Type B pancreatic cell (in vitro differentiated cells): ENCODE data around the gene ST8SIA2. TPM values are rescaled to one million over a fixed set of nuclear protein-coding genes. Genes with fewer than 3 reads are reported as not detected.

Experiments
- DNase-seq: peaks from one replicate; pipeline ENCODE4 v3.0.0; 2021; ENCODE audit warnings: mixed read lengths; ENCODE audit not compliant: unreplicated experiment; ENCODE audit errors: extremely low spot score
- H3K27ac Mint-ChIP-seq: 2 replicates; pipeline ENCODE4 v1.8.0; 2021; ENCODE audit warnings: mild to moderate bottlenecking, mixed read lengths
- H3K27me3 Mint-ChIP-seq: 2 replicates; pipeline ENCODE4 v1.8.0; 2021; ENCODE audit warnings: mixed read lengths
- H3K36me3 Mint-ChIP-seq: 2 replicates; pipeline ENCODE4 v1.8.0; 2021; ENCODE audit warnings: mixed read lengths
- H3K4me1 Mint-ChIP-seq: one replicate; pipeline ENCODE4 v1.8.0; 2021; ENCODE audit warnings: mixed read lengths; ENCODE audit not compliant: unreplicated experiment
- H3K4me3 Mint-ChIP-seq: 2 replicates; pipeline ENCODE4 v1.8.0; 2021; ENCODE audit warnings: mild to moderate bottlenecking, mixed read lengths
- H3K9me3 Mint-ChIP-seq: 2 replicates; pipeline ENCODE4 v1.8.0; 2021; ENCODE audit warnings: mixed read lengths
- total RNA-seq: library from RNA; stranded (reverse); gene quantifications from 2 replicates; pipeline ENCODE4 v1.2.1, GENCODE V29; 2021; ENCODE audit warnings: low replicate concordance
- TF ChIP-seq, protein P1 (sequence below): fragments of 200-600 bp; sonication (generic); conservative IDR thresholded peaks from 2 replicates; pipeline ENCODE4 v1.5.0; 2021; ENCODE audit warnings: antibody characterized with exemption, mild to moderate bottlenecking

Gene ST8SIA2
- total RNA-seq, 1 donor from 2014 or later = 16.8 TPM

DNA sequence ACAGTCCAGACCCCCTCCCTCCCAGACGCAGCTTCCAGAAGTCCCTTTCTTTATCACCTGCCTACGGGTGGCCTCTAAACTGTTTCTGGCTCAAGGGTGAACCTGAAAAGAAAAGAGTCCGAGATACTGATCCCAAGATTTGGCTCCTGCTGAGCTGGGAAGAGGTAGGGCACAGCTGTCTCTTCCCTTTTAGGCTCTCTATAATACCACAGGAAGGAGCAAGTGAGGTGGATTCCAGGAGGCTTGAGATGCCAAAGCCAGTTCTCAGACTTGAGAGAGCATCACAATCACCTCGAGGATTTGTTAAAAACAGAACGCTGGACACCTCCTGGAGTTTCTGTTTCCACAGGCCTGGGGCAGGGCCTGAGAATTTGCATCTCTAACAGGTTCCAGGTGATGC is 12.3 kb downstream of the ST8SIA2 start:
- no peaks in the 10 kb centered on the region for H3K27me3 Mint-ChIP-seq
- H3K4me3 Mint-ChIP-seq = no peak overlapping the region

GRCh38 chr15:92407321-92407720 is 13.6 kb downstream of the ST8SIA2 start:
- no peak overlapping the region for H3K4me3 Mint-ChIP-seq
- peaks cover 6% of the 10 kb centered on the region for H3K36me3 Mint-ChIP-seq
- no peak overlapping the region for H3K27ac Mint-ChIP-seq
- TF ChIP-seq, protein P1, sequence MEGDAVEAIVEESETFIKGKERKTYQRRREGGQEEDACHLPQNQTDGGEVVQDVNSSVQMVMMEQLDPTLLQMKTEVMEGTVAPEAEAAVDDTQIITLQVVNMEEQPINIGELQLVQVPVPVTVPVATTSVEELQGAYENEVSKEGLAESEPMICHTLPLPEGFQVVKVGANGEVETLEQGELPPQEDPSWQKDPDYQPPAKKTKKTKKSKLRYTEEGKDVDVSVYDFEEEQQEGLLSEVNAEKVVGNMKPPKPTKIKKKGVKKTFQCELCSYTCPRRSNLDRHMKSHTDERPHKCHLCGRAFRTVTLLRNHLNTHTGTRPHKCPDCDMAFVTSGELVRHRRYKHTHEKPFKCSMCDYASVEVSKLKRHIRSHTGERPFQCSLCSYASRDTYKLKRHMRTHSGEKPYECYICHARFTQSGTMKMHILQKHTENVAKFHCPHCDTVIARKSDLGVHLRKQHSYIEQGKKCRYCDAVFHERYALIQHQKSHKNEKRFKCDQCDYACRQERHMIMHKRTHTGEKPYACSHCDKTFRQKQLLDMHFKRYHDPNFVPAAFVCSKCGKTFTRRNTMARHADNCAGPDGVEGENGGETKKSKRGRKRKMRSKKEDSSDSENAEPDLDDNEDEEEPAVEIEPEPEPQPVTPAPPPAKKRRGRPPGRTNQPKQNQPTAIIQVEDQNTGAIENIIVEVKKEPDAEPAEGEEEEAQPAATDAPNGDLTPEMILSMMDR = no peak
- H3K4me1 Mint-ChIP-seq = peaks cover 26% of the 10 kb centered on the region
- H3K27me3 Mint-ChIP-seq = no peaks in the 10 kb centered on the region
- no peaks in the 10 kb centered on the region for H3K9me3 Mint-ChIP-seq
- no peak for DNase-seq

More for the DNA sequence above, 12.3 kb downstream of the ST8SIA2 start:
- TF ChIP-seq, protein P1 = no peak
- H3K27ac Mint-ChIP-seq = no peak overlapping the region
- no peak for DNase-seq
- H3K4me1 Mint-ChIP-seq = peaks cover 20% of the 10 kb centered on the region
- peaks cover 3% of the 10 kb centered on the region for H3K36me3 Mint-ChIP-seq
- no peaks in the 10 kb centered on the region for H3K9me3 Mint-ChIP-seq

GRCh38 chr15:92407916-92408315 is 14.2 kb downstream of the ST8SIA2 start:
- H3K27ac Mint-ChIP-seq = no peak overlapping the region
- peaks cover 6% of the 10 kb centered on the region for H3K36me3 Mint-ChIP-seq
- TF ChIP-seq, protein P1 = no peak
- no peaks in the 10 kb centered on the region for H3K9me3 Mint-ChIP-seq
- DNase-seq = no peak
- no peak overlapping the region for H3K4me3 Mint-ChIP-seq
- peaks cover 26% of the 10 kb centered on the region for H3K4me1 Mint-ChIP-seq
- H3K27me3 Mint-ChIP-seq = no peaks in the 10 kb centered on the region

DNA sequence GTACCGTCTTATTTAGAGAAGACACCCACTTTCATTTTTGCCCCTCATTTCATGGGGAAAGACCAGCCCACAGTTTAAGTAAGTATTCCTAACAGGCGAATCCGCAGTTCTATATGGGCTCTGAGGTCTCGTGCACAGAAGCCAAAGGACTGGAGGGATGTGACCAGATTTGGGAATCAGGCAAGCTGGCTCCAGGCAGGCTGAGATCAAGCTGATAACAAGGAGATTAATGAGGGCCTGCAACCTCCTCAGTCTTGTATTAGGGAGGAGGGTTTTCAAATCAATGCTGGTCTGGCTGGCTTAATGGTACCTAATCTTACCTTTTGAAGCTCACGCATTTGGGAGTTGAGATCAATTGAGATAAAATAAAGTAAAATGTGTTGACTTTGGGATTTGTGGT is 15.3 kb downstream of the ST8SIA2 start:
- Mint-ChIP-seq H3K4me3 (no peak overlapping the region), H3K27me3 (no peaks in the 10 kb centered on the region), H3K27ac (no peak overlapping the region), H3K9me3 (no peaks in the 10 kb centered on the region), H3K4me1 (peaks cover 34% of the 10 kb centered on the region), H3K36me3 (peaks cover 14% of the 10 kb centered on the region)
- TF ChIP-seq, protein P1 = no peak
- no peak for DNase-seq

DNA sequence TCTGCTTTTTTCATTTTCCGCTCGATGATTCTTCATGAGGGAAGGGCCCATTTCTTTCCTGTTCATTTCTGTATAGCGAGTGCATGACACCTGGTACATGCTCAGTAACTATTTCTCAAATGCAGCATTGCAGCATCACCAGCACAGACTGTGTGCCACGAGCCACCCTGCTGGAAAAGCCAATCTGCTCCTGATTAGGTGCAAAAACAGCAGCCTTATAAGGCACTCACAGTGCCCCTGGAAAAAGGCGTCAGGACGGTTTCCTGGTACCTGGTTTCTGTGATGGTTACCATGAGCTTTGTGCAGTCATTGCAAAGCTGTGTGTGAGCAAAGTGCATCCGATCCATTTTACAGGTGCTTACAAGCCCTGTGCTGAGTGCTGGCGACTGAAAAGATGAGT is 15.8 kb downstream of the ST8SIA2 start:
- H3K4me1 Mint-ChIP-seq = peaks cover 38% of the 10 kb centered on the region

More for the DNA sequence above, 15.8 kb downstream of the ST8SIA2 start:
- TF ChIP-seq, protein P1 = no peak
- H3K36me3 Mint-ChIP-seq = peaks cover 19% of the 10 kb centered on the region
- no peak for DNase-seq
- no peaks in the 10 kb centered on the region for H3K9me3 Mint-ChIP-seq
- no peaks in the 10 kb centered on the region for H3K27me3 Mint-ChIP-seq
- H3K4me3 Mint-ChIP-seq = no peak overlapping the region
- no peak overlapping the region for H3K27ac Mint-ChIP-seq
